Measurements from ENCODE around the gene PDLIM7.

GRCh38 chr5:177513500-177513899, 16.1 kb upstream of the PDLIM7 start:
- TF ChIP-seq TAF1 (IDR thresholded peaks at IDR 0.05; ENCODE audit: borderline replicate concordance, insufficient read depth, low read length), result no peak
- no peak for TF ChIP-seq POLR2AphosphoS5 (IDR thresholded peaks at IDR 0.05; ENCODE audit: low read depth, low read length)
- no peak for TF ChIP-seq REST (IDR thresholded peaks at IDR 0.05; ENCODE audit: insufficient read depth in 1 of 2, low read depth in 2 of 2, low read length in 2 of 2)
- no peak for TF ChIP-seq SIN3A (IDR thresholded peaks at IDR 0.05; ENCODE audit: borderline replicate concordance, insufficient read depth, low read length)

All from PFSK-1 (cell line).